WTC11 (cell line): ENCODE data around the gene BROX.

Experiments
- CREB1 ChIP-seq: sonication (generic); formaldehyde crosslinking; IDR thresholded peaks from 2 replicates; pipeline ENCODE4 v1.8.0; 2023; ENCODE audit warnings: mild to moderate bottlenecking, missing genetic modification reagents
- ESRRA ChIP-seq: sonication (generic); formaldehyde crosslinking; IDR thresholded peaks from 2 replicates; pipeline ENCODE4 v1.8.1; 2022; ENCODE audit warnings: mild to moderate bottlenecking, missing genetic modification reagents, borderline replicate concordance
- RORB ChIP-seq: fragments of 250-450 bp; sonication (Bioruptor Pico); IDR thresholded peaks from 2 replicates; pipeline ENCODE4 v1.9.0; 2021; ENCODE audit warnings: mild to moderate bottlenecking
- SP1 ChIP-seq: sonication (generic); formaldehyde crosslinking; conservative IDR thresholded peaks from 2 replicates; pipeline ENCODE4 v1.8.1; 2022; ENCODE audit warnings: missing genetic modification reagents
- TP53 ChIP-seq: sonication (generic); formaldehyde crosslinking; IDR thresholded peaks from 2 replicates; pipeline ENCODE4 v1.8.1; 2023; ENCODE audit warnings: mild to moderate bottlenecking, missing genetic modification reagents
- TF ChIP-seq, protein P1 (sequence below): sonication (generic); formaldehyde crosslinking; IDR thresholded peaks from 2 replicates; pipeline ENCODE4 v1.8.0; 2022; ENCODE audit warnings: mild to moderate bottlenecking, missing genetic modification reagents
- TF ChIP-seq, protein P2 (sequence below): sonication (generic); formaldehyde crosslinking; IDR thresholded peaks from 2 replicates; pipeline ENCODE4 v1.8.1; 2023; ENCODE audit warnings: mild to moderate bottlenecking, missing genetic modification reagents
- TF ChIP-seq, protein P3 (sequence below): sonication (generic); formaldehyde crosslinking; conservative IDR thresholded peaks from 2 replicates; pipeline ENCODE4 v1.8.1; 2022; ENCODE audit warnings: mild to moderate bottlenecking, missing genetic modification reagents
- TF ChIP-seq, protein P4 (sequence below): fragments of 200-600 bp; IDR thresholded peaks from 2 replicates; pipeline ENCODE4 v1.8.0; 2022; ENCODE audit warnings: antibody characterized with exemption
- TF ChIP-seq, protein P5 (sequence below): fragments of 250-450 bp; sonication (Bioruptor Pico); IDR thresholded peaks from 2 replicates; pipeline ENCODE4 v1.9.0; 2021; ENCODE audit warnings: mild to moderate bottlenecking, borderline replicate concordance
- TF ChIP-seq, protein P6 (sequence below): sonication (generic); formaldehyde crosslinking; IDR thresholded peaks from 2 replicates; pipeline ENCODE4 v1.8.0; 2022; ENCODE audit warnings: mild to moderate bottlenecking, missing genetic modification reagents
- TF ChIP-seq, protein P7 (sequence below): fragments of 250-450 bp; sonication (Bioruptor Pico); IDR thresholded peaks from 2 replicates; pipeline ENCODE4 v1.9.0; 2021; ENCODE audit warnings: mild to moderate bottlenecking
- TF ChIP-seq, protein P8 (sequence below): sonication (generic); formaldehyde crosslinking; IDR thresholded peaks from 2 replicates; pipeline ENCODE4 v1.8.0; 2023; ENCODE audit warnings: mild to moderate bottlenecking, missing genetic modification reagents
- TF ChIP-seq, protein P9 (sequence below): sonication (generic); formaldehyde crosslinking; IDR thresholded peaks from 2 replicates; pipeline ENCODE4 v1.8.1; 2023; ENCODE audit warnings: mild to moderate bottlenecking, missing genetic modification reagents, borderline replicate concordance

DNA sequence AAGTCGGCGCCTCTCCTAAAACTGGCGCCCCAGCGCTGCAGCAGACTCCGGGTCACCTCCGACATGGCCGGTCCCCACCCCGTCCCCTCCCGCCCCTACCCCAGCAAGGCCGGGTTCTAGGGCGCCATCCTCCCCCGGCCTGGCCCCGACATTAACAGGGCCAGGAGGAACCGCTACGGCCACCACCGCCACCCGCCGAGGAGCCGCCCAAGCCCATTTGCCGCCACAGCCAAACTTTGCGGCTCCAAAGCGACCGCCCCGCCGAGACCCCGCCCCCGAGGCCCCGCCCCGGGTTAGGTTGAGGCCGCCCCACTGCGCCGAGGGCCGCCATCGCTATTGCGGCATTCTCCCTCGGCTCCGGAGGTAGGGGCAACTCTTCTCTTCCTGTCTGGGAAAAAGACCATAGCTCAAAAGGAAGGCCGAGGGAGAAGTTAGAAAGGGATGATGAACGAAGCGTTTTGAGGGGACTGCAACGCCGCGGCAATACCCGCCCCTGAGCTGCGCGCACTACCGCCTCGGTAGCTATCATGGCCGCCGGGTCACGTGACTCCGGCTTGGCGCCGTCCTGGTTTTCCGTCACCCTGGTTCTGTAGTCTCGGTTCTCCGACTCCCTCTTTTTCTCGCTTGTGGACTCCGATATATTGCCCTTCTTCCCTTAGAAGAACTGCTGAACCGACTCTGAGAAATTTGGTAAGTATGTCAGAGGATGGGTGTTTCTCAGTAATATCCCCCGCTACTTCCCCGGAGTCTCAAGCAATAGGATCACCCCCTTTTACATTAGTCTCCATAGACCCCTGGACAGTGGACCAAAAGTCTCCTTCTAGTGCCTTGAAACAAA is at the start of gene BROX, which contains the start of gene AIDA:
- TF ChIP-seq, protein P1, sequence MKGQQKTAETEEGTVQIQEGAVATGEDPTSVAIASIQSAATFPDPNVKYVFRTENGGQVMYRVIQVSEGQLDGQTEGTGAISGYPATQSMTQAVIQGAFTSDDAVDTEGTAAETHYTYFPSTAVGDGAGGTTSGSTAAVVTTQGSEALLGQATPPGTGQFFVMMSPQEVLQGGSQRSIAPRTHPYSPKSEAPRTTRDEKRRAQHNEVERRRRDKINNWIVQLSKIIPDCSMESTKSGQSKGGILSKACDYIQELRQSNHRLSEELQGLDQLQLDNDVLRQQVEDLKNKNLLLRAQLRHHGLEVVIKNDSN (CRISPR knock-in tag): peak; percentile 98
- TF ChIP-seq, protein P2, sequence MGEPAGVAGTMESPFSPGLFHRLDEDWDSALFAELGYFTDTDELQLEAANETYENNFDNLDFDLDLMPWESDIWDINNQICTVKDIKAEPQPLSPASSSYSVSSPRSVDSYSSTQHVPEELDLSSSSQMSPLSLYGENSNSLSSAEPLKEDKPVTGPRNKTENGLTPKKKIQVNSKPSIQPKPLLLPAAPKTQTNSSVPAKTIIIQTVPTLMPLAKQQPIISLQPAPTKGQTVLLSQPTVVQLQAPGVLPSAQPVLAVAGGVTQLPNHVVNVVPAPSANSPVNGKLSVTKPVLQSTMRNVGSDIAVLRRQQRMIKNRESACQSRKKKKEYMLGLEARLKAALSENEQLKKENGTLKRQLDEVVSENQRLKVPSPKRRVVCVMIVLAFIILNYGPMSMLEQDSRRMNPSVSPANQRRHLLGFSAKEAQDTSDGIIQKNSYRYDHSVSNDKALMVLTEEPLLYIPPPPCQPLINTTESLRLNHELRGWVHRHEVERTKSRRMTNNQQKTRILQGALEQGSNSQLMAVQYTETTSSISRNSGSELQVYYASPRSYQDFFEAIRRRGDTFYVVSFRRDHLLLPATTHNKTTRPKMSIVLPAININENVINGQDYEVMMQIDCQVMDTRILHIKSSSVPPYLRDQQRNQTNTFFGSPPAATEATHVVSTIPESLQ: no peak
- TF ChIP-seq CREB1 (CRISPR knock-in tag): no peak
- TF ChIP-seq, protein P3, sequence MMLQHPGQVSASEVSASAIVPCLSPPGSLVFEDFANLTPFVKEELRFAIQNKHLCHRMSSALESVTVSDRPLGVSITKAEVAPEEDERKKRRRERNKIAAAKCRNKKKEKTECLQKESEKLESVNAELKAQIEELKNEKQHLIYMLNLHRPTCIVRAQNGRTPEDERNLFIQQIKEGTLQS (CRISPR knock-in tag): no peak
- TF ChIP-seq, protein P4, sequence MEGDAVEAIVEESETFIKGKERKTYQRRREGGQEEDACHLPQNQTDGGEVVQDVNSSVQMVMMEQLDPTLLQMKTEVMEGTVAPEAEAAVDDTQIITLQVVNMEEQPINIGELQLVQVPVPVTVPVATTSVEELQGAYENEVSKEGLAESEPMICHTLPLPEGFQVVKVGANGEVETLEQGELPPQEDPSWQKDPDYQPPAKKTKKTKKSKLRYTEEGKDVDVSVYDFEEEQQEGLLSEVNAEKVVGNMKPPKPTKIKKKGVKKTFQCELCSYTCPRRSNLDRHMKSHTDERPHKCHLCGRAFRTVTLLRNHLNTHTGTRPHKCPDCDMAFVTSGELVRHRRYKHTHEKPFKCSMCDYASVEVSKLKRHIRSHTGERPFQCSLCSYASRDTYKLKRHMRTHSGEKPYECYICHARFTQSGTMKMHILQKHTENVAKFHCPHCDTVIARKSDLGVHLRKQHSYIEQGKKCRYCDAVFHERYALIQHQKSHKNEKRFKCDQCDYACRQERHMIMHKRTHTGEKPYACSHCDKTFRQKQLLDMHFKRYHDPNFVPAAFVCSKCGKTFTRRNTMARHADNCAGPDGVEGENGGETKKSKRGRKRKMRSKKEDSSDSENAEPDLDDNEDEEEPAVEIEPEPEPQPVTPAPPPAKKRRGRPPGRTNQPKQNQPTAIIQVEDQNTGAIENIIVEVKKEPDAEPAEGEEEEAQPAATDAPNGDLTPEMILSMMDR: no peak
- TF ChIP-seq, protein P5, sequence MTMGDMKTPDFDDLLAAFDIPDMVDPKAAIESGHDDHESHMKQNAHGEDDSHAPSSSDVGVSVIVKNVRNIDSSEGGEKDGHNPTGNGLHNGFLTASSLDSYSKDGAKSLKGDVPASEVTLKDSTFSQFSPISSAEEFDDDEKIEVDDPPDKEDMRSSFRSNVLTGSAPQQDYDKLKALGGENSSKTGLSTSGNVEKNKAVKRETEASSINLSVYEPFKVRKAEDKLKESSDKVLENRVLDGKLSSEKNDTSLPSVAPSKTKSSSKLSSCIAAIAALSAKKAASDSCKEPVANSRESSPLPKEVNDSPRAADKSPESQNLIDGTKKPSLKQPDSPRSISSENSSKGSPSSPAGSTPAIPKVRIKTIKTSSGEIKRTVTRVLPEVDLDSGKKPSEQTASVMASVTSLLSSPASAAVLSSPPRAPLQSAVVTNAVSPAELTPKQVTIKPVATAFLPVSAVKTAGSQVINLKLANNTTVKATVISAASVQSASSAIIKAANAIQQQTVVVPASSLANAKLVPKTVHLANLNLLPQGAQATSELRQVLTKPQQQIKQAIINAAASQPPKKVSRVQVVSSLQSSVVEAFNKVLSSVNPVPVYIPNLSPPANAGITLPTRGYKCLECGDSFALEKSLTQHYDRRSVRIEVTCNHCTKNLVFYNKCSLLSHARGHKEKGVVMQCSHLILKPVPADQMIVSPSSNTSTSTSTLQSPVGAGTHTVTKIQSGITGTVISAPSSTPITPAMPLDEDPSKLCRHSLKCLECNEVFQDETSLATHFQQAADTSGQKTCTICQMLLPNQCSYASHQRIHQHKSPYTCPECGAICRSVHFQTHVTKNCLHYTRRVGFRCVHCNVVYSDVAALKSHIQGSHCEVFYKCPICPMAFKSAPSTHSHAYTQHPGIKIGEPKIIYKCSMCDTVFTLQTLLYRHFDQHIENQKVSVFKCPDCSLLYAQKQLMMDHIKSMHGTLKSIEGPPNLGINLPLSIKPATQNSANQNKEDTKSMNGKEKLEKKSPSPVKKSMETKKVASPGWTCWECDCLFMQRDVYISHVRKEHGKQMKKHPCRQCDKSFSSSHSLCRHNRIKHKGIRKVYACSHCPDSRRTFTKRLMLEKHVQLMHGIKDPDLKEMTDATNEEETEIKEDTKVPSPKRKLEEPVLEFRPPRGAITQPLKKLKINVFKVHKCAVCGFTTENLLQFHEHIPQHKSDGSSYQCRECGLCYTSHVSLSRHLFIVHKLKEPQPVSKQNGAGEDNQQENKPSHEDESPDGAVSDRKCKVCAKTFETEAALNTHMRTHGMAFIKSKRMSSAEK (CRISPR knock-in tag): no peak
- TF ChIP-seq, protein P6, sequence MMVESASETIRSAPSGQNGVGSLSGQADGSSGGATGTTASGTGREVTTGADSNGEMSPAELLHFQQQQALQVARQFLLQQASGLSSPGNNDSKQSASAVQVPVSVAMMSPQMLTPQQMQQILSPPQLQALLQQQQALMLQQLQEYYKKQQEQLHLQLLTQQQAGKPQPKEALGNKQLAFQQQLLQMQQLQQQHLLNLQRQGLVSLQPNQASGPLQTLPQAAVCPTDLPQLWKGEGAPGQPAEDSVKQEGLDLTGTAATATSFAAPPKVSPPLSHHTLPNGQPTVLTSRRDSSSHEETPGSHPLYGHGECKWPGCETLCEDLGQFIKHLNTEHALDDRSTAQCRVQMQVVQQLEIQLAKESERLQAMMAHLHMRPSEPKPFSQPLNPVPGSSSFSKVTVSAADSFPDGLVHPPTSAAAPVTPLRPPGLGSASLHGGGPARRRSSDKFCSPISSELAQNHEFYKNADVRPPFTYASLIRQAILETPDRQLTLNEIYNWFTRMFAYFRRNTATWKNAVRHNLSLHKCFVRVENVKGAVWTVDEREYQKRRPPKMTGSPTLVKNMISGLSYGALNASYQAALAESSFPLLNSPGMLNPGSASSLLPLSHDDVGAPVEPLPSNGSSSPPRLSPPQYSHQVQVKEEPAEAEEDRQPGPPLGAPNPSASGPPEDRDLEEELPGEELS (CRISPR knock-in tag): no peak
- no peak for TF ChIP-seq RORB (CRISPR knock-in tag)
- TF ChIP-seq, protein P7, sequence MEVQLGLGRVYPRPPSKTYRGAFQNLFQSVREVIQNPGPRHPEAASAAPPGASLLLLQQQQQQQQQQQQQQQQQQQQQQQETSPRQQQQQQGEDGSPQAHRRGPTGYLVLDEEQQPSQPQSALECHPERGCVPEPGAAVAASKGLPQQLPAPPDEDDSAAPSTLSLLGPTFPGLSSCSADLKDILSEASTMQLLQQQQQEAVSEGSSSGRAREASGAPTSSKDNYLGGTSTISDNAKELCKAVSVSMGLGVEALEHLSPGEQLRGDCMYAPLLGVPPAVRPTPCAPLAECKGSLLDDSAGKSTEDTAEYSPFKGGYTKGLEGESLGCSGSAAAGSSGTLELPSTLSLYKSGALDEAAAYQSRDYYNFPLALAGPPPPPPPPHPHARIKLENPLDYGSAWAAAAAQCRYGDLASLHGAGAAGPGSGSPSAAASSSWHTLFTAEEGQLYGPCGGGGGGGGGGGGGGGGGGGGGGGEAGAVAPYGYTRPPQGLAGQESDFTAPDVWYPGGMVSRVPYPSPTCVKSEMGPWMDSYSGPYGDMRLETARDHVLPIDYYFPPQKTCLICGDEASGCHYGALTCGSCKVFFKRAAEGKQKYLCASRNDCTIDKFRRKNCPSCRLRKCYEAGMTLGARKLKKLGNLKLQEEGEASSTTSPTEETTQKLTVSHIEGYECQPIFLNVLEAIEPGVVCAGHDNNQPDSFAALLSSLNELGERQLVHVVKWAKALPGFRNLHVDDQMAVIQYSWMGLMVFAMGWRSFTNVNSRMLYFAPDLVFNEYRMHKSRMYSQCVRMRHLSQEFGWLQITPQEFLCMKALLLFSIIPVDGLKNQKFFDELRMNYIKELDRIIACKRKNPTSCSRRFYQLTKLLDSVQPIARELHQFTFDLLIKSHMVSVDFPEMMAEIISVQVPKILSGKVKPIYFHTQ (CRISPR knock-in tag): no peak
- no peak for TF ChIP-seq ESRRA (CRISPR knock-in tag)
- TF ChIP-seq TP53 (CRISPR knock-in tag): no peak
- TF ChIP-seq, protein P8, sequence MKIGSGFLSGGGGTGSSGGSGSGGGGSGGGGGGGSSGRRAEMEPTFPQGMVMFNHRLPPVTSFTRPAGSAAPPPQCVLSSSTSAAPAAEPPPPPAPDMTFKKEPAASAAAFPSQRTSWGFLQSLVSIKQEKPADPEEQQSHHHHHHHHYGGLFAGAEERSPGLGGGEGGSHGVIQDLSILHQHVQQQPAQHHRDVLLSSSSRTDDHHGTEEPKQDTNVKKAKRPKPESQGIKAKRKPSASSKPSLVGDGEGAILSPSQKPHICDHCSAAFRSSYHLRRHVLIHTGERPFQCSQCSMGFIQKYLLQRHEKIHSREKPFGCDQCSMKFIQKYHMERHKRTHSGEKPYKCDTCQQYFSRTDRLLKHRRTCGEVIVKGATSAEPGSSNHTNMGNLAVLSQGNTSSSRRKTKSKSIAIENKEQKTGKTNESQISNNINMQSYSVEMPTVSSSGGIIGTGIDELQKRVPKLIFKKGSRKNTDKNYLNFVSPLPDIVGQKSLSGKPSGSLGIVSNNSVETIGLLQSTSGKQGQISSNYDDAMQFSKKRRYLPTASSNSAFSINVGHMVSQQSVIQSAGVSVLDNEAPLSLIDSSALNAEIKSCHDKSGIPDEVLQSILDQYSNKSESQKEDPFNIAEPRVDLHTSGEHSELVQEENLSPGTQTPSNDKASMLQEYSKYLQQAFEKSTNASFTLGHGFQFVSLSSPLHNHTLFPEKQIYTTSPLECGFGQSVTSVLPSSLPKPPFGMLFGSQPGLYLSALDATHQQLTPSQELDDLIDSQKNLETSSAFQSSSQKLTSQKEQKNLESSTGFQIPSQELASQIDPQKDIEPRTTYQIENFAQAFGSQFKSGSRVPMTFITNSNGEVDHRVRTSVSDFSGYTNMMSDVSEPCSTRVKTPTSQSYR (CRISPR knock-in tag): no peak
- TF ChIP-seq SP1 (CRISPR knock-in tag): peak; percentile 91
- TF ChIP-seq, protein P9, sequence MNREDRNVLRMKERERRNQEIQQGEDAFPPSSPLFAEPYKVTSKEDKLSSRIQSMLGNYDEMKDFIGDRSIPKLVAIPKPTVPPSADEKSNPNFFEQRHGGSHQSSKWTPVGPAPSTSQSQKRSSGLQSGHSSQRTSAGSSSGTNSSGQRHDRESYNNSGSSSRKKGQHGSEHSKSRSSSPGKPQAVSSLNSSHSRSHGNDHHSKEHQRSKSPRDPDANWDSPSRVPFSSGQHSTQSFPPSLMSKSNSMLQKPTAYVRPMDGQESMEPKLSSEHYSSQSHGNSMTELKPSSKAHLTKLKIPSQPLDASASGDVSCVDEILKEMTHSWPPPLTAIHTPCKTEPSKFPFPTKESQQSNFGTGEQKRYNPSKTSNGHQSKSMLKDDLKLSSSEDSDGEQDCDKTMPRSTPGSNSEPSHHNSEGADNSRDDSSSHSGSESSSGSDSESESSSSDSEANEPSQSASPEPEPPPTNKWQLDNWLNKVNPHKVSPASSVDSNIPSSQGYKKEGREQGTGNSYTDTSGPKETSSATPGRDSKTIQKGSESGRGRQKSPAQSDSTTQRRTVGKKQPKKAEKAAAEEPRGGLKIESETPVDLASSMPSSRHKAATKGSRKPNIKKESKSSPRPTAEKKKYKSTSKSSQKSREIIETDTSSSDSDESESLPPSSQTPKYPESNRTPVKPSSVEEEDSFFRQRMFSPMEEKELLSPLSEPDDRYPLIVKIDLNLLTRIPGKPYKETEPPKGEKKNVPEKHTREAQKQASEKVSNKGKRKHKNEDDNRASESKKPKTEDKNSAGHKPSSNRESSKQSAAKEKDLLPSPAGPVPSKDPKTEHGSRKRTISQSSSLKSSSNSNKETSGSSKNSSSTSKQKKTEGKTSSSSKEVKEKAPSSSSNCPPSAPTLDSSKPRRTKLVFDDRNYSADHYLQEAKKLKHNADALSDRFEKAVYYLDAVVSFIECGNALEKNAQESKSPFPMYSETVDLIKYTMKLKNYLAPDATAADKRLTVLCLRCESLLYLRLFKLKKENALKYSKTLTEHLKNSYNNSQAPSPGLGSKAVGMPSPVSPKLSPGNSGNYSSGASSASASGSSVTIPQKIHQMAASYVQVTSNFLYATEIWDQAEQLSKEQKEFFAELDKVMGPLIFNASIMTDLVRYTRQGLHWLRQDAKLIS: no peak
